Activated naive CD4-positive, alpha-beta T cell treated with anti-CD3 and anti-CD28 coated beads, Interleukin-2, amount 50 U/mL, for 72 hours (primary cell): ENCODE results near the gene VIT. TPM values are rescaled to one million over a fixed set of nuclear protein-coding genes. Genes with fewer than 3 reads are reported as not detected.
"Not testable (repeated sequence)": the region's sequence is repeated elsewhere in the genome, so short reads cannot be mapped to it uniquely, and the experiment has no call there.

Experiments used
- ATAC-seq, 2 donors: fragments of 150-1000 bp; cut with Tn5 transposase; 2 replicates each; pipeline ENCODE4 v1.10.0; 2021; ENCODE audit warnings: mild to moderate bottlenecking in 2 of 2, moderate library complexity in 2 of 2
- DNase-seq, 2 donors: peaks; one replicate each; pipeline ENCODE4 v3.0.0; 2021 to 2022; ENCODE audit warnings: low spot score in 2 of 2
- H3K27ac Mint-ChIP-seq, 2 donors: one replicate each; pipeline ENCODE4 v1.8.0; 2022; ENCODE audit warnings: mild to moderate bottlenecking in 2 of 2, mixed read lengths in 2 of 2
- H3K36me3 Mint-ChIP-seq, 2 donors: one replicate each; pipeline ENCODE4 v1.8.0; 2022; ENCODE audit warnings: mixed read lengths in 2 of 2
- H3K9me3 Mint-ChIP-seq, 2 donors: one replicate each; pipeline ENCODE4 v1.8.0; 2022; ENCODE audit warnings: mixed read lengths in 2 of 2
- total RNA-seq, 2 donors: library from RNA; stranded (reverse); gene quantifications; one replicate each; pipeline ENCODE4 v1.2.3, GENCODE V29; 2022

The VIT gene
- total RNA-seq, 2 donors from 2014 or later, result not detected

DNA sequence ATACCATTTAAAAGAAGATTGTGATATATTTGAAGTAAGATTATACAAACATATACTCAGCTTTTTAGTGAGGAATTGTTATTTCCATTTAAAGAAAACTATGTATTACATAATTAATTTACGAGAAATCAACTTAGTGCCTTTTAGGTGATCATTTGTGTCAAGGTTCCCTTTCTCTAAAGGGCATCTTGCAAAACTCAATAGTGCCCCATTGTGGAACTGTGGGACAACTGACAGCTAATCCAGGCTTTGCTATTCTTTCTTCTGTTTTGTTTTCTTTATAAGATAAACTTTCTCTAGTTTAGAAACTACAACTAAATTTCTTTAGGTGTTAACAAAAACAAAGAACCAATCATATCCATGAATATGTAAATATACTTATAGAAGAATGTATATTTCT, 24.3 kb upstream of the VIT start:
- H3K9me3 Mint-ChIP-seq, result no peaks in the 10 kb centered on the region

GRCh38 chr2:36675579-36676282, 20.8 kb upstream of the VIT start:
- peaks cover 16 to 17% of the 10 kb centered on the region in 2 donors for H3K9me3 Mint-ChIP-seq
- H3K36me3 Mint-ChIP-seq, result peaks cover 0 to 6% of the 10 kb centered on the region in 2 donors
- DNase-seq (no peak), ATAC-seq (no peak)
- no peak overlapping the region for H3K27ac Mint-ChIP-seq

More for the DNA sequence above, 24.3 kb upstream of the VIT start:
- no peaks in the 10 kb centered on the region for H3K36me3 Mint-ChIP-seq
- H3K27ac Mint-ChIP-seq, result no peak overlapping the region
- ATAC-seq (no peak), DNase-seq (no peak)

DNA sequence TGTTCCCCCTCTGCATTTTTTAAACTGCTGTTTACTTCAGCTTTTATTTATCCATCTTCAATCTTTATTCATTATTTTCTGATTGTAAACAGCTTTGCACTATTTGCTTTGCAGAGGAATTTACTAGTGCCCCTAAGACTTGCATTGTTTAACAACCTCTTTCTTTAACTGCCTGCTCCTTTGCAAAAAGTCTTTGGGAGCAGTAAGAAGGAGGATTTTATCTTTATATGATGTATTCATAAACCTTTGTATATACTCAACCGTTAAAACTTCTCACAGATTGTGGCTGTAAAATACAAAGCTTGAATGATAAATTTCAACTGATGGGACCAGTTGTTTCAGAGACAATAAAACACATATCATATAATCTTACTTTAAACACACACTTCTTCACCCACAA, 20.1 kb upstream of the VIT start:
- ATAC-seq, result no peak
- H3K36me3 Mint-ChIP-seq, result peaks cover 0 to 6% of the 10 kb centered on the region in 2 donors

GRCh38 chr2:36677386-36677785, 19.1 kb upstream of the VIT start:
- Mint-ChIP-seq H3K9me3 (peaks cover 16 to 18% of the 10 kb centered on the region in 2 donors), H3K27ac (no peak overlapping the region), H3K36me3 (peaks cover 0 to 6% of the 10 kb centered on the region in 2 donors)
- DNase-seq (no peak), ATAC-seq (no peak)

More for the DNA sequence above, 20.1 kb upstream of the VIT start:
- Mint-ChIP-seq H3K9me3 (peaks cover 16 to 18% of the 10 kb centered on the region in 2 donors), H3K27ac (no peak overlapping the region)
- DNase-seq, result no peak

GRCh38 chr2:36677996-36678605, 18.4 kb upstream of the VIT start:
- Mint-ChIP-seq H3K36me3 (peaks cover 0 to 6% of the 10 kb centered on the region in 2 donors), H3K9me3 (peaks cover 18 to 20% of the 10 kb centered on the region in 2 donors), H3K27ac (peak overlapping the region in 1 of 2 donors; percentile 1)
- DNase-seq (no peak), ATAC-seq (no peak)

DNA sequence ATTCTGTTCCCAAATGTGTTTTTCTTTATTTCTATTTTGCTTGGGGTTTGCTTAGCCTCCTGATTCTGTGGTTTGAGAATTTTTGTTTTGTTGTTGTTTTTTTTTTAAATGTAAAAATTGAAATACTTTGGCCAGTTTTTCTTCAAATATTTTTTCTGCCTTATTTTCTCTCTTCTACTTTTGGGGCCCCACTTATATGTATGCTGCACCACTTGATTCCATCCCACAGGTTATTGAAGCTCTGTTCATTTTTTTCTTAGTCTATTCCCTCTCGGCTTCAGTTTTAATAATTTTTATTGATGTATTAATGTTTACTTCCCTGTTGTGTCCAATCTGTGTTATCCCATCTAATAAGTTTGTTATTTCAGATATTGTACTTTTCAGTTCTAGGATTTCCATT, 17.7 kb upstream of the VIT start:
- Mint-ChIP-seq H3K9me3 (peaks cover 18 to 20% of the 10 kb centered on the region in 2 donors), H3K27ac (no peak overlapping the region), H3K36me3 (peaks cover 0 to 6% of the 10 kb centered on the region in 2 donors)
- ATAC-seq (no peak), DNase-seq (no peak)

DNA sequence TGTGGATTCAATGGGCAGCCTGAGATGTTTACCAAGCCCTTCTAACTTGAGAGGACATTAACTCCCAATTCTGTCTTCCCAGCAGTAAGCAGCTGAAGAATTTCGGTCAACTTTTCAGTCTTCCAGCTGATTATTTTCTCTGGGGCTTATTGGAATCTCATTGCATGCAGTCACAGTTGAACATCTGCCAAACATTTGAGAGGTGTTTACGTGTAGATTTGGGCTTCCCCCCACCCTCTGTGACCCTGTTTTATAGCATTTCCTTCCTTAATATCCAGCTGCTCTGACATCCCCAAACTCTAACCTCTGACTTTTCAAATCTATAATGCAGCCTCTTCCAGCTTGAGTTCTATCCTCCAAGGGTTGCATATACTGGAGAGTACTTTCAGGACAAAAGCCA, 16.5 kb upstream of the VIT start:
- no peak for ATAC-seq

DNA sequence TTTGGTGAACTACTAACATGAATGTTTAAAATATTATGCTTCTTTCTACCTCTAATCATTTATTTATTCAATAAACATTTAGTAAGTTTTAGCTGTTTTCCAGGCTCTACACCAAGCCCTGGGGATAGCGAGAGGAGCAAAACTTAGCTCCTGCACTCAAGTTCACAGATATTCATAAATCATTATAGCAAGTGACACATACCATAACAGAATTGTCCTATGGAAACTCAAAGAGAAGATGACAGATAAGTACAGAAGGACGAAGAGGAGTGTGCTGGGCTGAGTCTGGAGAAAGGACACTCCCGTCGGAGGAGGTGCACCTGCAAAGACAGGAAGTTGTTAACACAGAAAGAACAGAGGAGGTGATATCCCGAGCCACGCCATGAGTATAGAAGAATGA, 13.9 kb upstream of the VIT start:
- peaks cover 18 to 20% of the 10 kb centered on the region in 2 donors for H3K9me3 Mint-ChIP-seq
- no peak for DNase-seq
- ATAC-seq, result no peak
- H3K27ac Mint-ChIP-seq, result no peak overlapping the region
- peaks cover 0 to 6% of the 10 kb centered on the region in 2 donors for H3K36me3 Mint-ChIP-seq

More for the DNA sequence above, 16.5 kb upstream of the VIT start:
- Mint-ChIP-seq H3K27ac (no peak overlapping the region), H3K9me3 (peaks cover 18 to 20% of the 10 kb centered on the region in 2 donors), H3K36me3 (peaks cover 0 to 6% of the 10 kb centered on the region in 2 donors)
- no peak for DNase-seq

DNA sequence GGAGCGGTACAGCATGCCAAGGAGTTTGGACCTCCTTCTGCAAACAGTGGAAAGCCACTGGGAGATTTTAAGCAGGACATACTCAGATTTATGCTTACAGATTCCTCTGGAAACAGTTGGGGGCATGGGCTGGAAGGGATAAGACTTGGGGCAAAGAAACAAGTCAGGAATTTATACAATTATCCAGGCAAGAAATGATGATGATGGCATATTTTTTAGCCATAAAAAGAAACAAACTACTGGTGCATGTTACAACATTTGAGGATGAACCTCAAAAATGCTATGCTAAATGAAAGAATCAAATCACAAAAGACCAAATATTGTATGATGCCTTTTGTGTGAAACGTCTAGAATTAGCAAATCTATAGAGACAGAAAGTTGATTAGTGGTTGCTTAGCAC, 13.5 kb upstream of the VIT start:
- Mint-ChIP-seq H3K36me3 (peaks cover 0 to 1% of the 10 kb centered on the region in 2 donors), H3K9me3 (peaks cover 14 to 16% of the 10 kb centered on the region in 2 donors), H3K27ac (no peak overlapping the region)
- ATAC-seq (no peak), DNase-seq (no peak)

DNA sequence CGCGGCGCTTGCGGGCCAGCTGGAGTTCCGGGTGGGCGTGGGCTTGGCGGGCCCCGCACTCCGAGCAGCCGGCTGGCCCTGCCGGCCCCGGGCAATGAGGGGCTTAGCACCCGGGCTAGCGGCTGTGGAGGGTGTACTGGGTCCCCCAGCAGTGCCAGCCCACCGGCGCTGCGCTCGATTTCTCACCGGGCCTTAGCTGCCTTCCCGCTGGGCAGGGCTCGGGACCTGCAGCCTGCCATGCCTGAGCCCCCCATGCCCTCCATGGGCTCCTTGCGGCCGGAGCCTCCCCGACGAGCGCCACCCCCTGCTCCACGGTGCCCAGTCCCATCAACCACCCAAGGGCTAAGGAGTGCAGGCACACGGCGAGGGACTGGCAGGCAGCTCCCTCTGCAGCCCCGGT, 8.2 kb upstream of the VIT start:
- not testable (repeated sequence) for DNase-seq, ATAC-seq, H3K36me3 Mint-ChIP-seq, H3K9me3 Mint-ChIP-seq, H3K27ac Mint-ChIP-seq

DNA sequence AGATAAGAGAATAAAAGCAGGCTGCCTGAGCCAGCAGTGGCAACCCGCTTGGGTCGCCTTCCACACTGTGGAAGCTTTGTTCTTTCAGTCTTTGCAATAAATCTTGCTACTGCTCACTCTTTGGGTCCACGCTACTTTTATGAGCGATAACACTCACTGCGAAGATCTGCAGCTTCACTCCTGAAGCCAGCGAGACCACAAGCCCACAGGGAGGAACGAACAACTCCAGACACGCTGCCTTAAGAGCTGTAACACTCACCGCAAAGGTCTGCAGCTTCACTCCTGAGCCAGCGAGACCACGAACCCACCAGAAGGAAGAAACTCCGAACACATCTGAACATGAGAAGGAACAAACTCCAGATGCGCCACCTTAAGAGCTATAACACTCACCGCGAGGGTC, 7.5 kb upstream of the VIT start:
- H3K9me3 Mint-ChIP-seq, H3K36me3 Mint-ChIP-seq, ATAC-seq, DNase-seq, H3K27ac Mint-ChIP-seq: not testable (repeated sequence)

- H3K36me3 Mint-ChIP-seq, result no peaks in the 10 kb centered on the region
- no peak overlapping the region for H3K27ac Mint-ChIP-seq
- H3K9me3 Mint-ChIP-seq, result no peaks in the 10 kb centered on the region
- no peak for ATAC-seq
- no peak for DNase-seq
These were observed 4.4 kb upstream of the VIT start for GRCh38 chr2:36692121-36692520.

DNA sequence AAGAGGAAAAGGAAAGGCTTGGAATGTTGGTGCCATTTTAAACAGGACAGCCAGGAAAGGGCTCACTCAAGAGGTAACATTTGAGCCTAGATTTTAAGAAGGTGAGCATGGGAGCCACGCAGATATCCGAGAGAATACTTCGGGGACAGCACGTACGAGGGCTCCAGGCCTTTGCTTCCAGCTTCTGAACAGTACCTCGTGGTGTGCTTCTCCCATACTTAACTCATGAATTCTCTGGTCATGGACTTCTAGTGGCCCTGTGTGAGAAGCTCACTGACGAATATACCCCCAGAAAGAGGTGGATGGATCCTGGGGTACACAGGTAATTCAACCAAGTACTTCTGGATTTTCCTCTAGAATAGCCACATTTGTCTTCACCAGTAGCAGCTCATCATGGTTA, 2.7 kb upstream of the VIT start:
- Mint-ChIP-seq H3K9me3 (no peaks in the 10 kb centered on the region), H3K27ac (no peak overlapping the region), H3K36me3 (no peaks in the 10 kb centered on the region)
- no peak for ATAC-seq
- no peak for DNase-seq

GRCh38 chr2:36695746-36696415, 626 bp upstream of the VIT start:
- ATAC-seq (peak in 1 of 2 donors; percentile 59), DNase-seq (no peak)
- Mint-ChIP-seq H3K36me3 (no peaks in the 10 kb centered on the region), H3K9me3 (no peaks in the 10 kb centered on the region), H3K27ac (no peak overlapping the region)

DNA sequence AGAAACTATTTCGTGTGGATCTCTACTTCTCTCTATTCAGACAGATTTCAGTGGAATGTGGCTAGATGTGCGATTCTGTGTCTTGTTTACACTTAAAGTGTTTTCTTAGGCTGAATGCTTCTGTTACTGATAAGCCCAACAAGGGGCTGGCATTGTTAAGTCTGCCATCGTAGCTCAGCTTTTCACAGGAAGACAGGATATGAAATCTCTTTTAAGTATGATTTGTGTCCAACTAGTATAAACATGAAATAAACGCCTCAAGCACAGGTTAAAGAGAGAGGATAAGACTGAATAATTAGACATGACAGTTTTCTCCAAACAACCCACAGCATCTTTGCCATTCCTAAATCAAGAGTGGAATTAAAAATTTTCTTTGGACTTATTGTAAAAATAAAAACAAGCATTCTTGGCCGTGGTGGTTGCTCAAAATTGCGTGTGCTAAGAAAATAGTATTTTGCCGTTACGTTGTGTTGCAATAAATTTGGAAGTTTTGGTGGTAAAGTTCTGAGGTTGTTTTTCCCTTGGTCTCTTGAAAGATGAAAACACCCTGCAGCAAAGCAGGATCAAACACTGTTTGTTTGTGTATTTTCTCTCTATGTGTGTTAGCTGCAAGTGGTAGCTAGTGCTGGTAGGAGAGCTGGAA, 1.0 kb downstream of the VIT start:
- ATAC-seq (no peak), DNase-seq (no peak)
- Mint-ChIP-seq H3K36me3 (no peaks in the 10 kb centered on the region), H3K9me3 (no peaks in the 10 kb centered on the region), H3K27ac (no peak overlapping the region)

DNA sequence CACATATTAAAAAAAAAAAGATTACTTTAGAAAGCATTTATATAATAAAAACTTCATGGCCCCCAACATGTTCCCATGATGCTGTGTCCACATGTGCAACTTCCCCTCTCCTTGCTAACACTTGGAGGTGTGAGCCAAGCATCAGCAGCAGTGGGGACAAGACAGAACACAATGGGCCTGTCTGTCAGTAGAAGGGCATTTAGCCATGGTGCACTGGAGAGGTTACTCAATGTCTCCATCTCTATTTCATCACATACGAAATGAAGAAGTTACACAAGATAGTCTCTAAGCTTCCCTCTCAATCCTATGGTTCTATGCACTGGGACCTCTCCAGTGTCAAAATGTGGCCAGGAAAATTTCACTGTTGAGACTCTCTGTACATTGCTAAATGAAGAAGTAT, 2.5 kb downstream of the VIT start:
- ATAC-seq (no peak), DNase-seq (no peak)
- Mint-ChIP-seq H3K9me3 (no peaks in the 10 kb centered on the region), H3K27ac (no peak overlapping the region), H3K36me3 (no peaks in the 10 kb centered on the region)

GRCh38 chr2:36700311-36700710, 3.8 kb downstream of the VIT start:
- H3K9me3 Mint-ChIP-seq, result no peaks in the 10 kb centered on the region

More at GRCh38 chr2:36700311-36700710, 3.8 kb downstream of the VIT start:
- no peak for DNase-seq
- ATAC-seq, result no peak
- Mint-ChIP-seq H3K36me3 (no peaks in the 10 kb centered on the region), H3K27ac (no peak overlapping the region)
